Adrenal gland (tissue), 12 donors: ENCODE measurements around the gene MED12L. TPM values are rescaled to one million over a fixed set of nuclear protein-coding genes. Genes with fewer than 3 reads are reported as not detected.

Source experiments
- DNase-seq, 7 donors: peaks; one replicate each; pipeline ENCODE4 v3.0.0-alpha.2; 2019 to 2020
- H3K27ac ChIP-seq, 5 donors: fragments of 200-600 bp; sonication (generic) in 4 of 5; 1 replicate in 3 of 5; 2 replicates in 2 of 5; pipeline versions ENCODE4 v1.5.1 to v1.8.0; 2016 to 2020; ENCODE audit warnings: mild to moderate bottlenecking in 1 of 5
- H3K27me3 ChIP-seq: fragments of 200-600 bp; 2 replicates; pipeline ENCODE4 v1.8.0; 2021
- H3K36me3 ChIP-seq, 2 donors: fragments of 200-600 bp; replicated peaks in 1 of 2; 1 replicate in 1 of 2; 2 replicates in 1 of 2; pipeline versions ENCODE4 v1.5.1 to v1.8.0; 2018 to 2022
- H3K4me1 ChIP-seq, 2 donors: fragments of 200-600 bp; replicated peaks in 1 of 2; 1 replicate in 1 of 2; 2 replicates in 1 of 2; pipeline versions ENCODE4 v1.5.1 to v1.8.0; 2018 to 2021
- H3K4me3 ChIP-seq, 4 donors: fragments of 200-600 bp; sonication (generic) in 3 of 4; one replicate each; pipeline ENCODE4 v1.5.1; 2016 to 2018
- H3K9me3 ChIP-seq, 3 donors: fragments of 200-600 bp; sonication (generic) in 1 of 3; replicated peaks in 1 of 3; 1 replicate in 2 of 3; 2 replicates in 1 of 3; pipeline versions ENCODE4 v1.5.1 to v1.8.0; 2016 to 2021
- POLR2A ChIP-seq, 2 donors: fragments of 450-650 bp; IDR thresholded peaks; one replicate each; pipeline ENCODE4 v1.6.1; 2017; ENCODE audit warnings: antibody characterized with exemption in 2 of 2, mild to moderate bottlenecking in 2 of 2, moderate library complexity in 1 of 2
- WGBS, 4 donors: extraction: QIAGEN DNeasy Blood & Tissue Kit in 2 of 4; methylation state at CpG; one replicate each; pipeline versions ENCODE4 v1.1.5 to v1.1.7; 2013 to 2017; 5-methylcytosine and 5-hydroxymethylcytosine counted together
- intact Hi-C, 2 donors: fragments of 100-400 bp; cut with DNase I; formaldehyde crosslinking; loops; one replicate each; pipeline versions ENCODE4 v1.14.1 to v1.15.0; 2022 to 2023
- polyA plus RNA-seq, 3 donors: library from polyadenylated mRNA; stranded (reverse); fragments of 200-250 nt in 2 of 3; fragments of 350-450 nt in 1 of 3; fragmentation: Illumina TruSeq in 1 of 3; extraction: RNeasy Lipid Tissue Mini Kit (QIAGEN cat#74804) in 1 of 3; gene quantifications; one replicate each; pipeline ENCODE4 v1.2.3, GENCODE V29; 2013 to 2014
- total RNA-seq, 9 donors: library from RNA; depleted of rRNA in 4 of 9; stranded (reverse); fragments of >200 nt in 4 of 9; fragments of 120-200 nt in 1 of 9; fragmentation: NEBNext Ultra II Directional in 1 of 9; extraction: Animal tissue kit (Norgen Biotek cat#: 25700) in 1 of 9; gene quantifications; one replicate each; pipeline versions ENCODE4 v1.1.0 to v1.2.4, GENCODE V29; 2013 to 2023
- TF ChIP-seq, protein P1 (sequence below), 6 experiments: fragments of 450-650 bp in 4 of 6; fragments of 200-600 bp in 2 of 6; sonication (generic) in 1 of 6; IDR thresholded peaks; 1 replicate in 5 of 6; 2 replicates in 1 of 6; pipeline versions ENCODE4 v1.5.1 to v1.8.0; 2016 to 2021; ENCODE audit warnings: antibody characterized with exemption in 6 of 6, mild to moderate bottlenecking in 2 of 6, moderate library complexity in 1 of 6
- donor health status: healthy with polysubstance abuse.
- donor health status: Bipolar disorder and iron deficiency.
- donor health status: DM: yes; HTN: yes; CAD: no.
- donor health status: DM: no; HTN: no; CAD: no.
- donor health status: DM: no; HTN: no; CAD: no.
- donor health status: DM: yes; HTN: yes; CAD: no.

The MED12L gene
- total and polyA plus RNA-seq, 12 donors, result 0.77 to 25.0 (median 6.3) TPM

GRCh38 chr3:151210676-151211381 is 125.4 kb downstream of the MED12L start:
- TF ChIP-seq, protein P1, sequence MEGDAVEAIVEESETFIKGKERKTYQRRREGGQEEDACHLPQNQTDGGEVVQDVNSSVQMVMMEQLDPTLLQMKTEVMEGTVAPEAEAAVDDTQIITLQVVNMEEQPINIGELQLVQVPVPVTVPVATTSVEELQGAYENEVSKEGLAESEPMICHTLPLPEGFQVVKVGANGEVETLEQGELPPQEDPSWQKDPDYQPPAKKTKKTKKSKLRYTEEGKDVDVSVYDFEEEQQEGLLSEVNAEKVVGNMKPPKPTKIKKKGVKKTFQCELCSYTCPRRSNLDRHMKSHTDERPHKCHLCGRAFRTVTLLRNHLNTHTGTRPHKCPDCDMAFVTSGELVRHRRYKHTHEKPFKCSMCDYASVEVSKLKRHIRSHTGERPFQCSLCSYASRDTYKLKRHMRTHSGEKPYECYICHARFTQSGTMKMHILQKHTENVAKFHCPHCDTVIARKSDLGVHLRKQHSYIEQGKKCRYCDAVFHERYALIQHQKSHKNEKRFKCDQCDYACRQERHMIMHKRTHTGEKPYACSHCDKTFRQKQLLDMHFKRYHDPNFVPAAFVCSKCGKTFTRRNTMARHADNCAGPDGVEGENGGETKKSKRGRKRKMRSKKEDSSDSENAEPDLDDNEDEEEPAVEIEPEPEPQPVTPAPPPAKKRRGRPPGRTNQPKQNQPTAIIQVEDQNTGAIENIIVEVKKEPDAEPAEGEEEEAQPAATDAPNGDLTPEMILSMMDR (IDR thresholded peaks at IDR 0.05), result peak in 1 of 6 experiments; percentile 21
- TF ChIP-seq POLR2A (IDR thresholded peaks at IDR 0.05), result no peak
- Histone ChIP-seq H3K36me3 (no peaks in the 10 kb centered on the region), H3K27ac (no peak overlapping the region), H3K4me3 (no peak overlapping the region), H3K4me1 (peaks cover 0 to 6% of the 10 kb centered on the region in 2 donors), H3K27me3 (no peaks in the 10 kb centered on the region), H3K9me3 (no peaks in the 10 kb centered on the region)
- WGBS, 4 donors, result 59 to 74% (median 68%) methylated on average over 4 of the region's 4 CpGs
- DNase-seq, result no peak
- intact Hi-C loops, result no loop called here

- Histone ChIP-seq H3K27me3 (no peaks in the 10 kb centered on the region), H3K36me3 (no peaks in the 10 kb centered on the region), H3K4me1 (peaks cover 2 to 29% of the 10 kb centered on the region in 2 donors), H3K9me3 (no peaks in the 10 kb centered on the region), H3K27ac (no peak overlapping the region), H3K4me3 (no peak overlapping the region)
- TF ChIP-seq, protein P1 (IDR thresholded peaks at IDR 0.05), result no peak
- TF ChIP-seq POLR2A (IDR thresholded peaks at IDR 0.05), result no peak
- intact Hi-C loops, result no loop called here
- DNase-seq, result no peak
- WGBS, 4 donors, result 71 to 79% (median 78%) methylated on average over 4 of the region's 4 CpGs
These were observed 127.7 kb downstream of the MED12L start for GRCh38 chr3:151213151-151213550.

DNA sequence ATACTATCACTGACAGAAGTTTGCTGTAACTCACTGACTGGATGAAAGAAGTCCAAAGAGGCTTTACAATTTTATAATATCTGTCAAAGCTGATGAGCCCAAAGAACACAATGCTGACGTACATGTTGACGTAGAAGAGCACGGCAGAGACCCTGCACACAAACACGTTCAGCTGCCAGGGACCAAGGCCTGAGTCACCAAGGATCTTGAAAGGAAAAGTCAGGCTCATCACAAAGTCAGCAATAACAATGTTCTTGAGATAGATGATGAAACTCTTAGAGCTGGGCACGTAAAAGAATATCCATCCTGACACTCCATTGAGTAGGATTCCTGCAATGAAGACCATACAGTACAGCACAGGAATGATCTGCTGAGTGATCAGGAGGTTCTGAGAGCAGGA is 128.4 kb downstream of the MED12L start:
- H3K36me3 ChIP-seq, result no peaks in the 10 kb centered on the region
- DNase-seq, result no peak
- H3K4me3 ChIP-seq, result no peak overlapping the region
- peaks cover 9 to 34% of the 10 kb centered on the region in 2 donors for H3K4me1 ChIP-seq
- no peaks in the 10 kb centered on the region for H3K27me3 ChIP-seq
- no peak for TF ChIP-seq POLR2A (IDR thresholded peaks at IDR 0.05)
- TF ChIP-seq, protein P1 (IDR thresholded peaks at IDR 0.05), result no peak
- intact Hi-C loops, result no loop called here
- 86 to 93% (median 90%) methylated on average over 5 of the region's 5 CpGs for WGBS, 4 donors
- H3K9me3 ChIP-seq, result no peaks in the 10 kb centered on the region
- no peak overlapping the region for H3K27ac ChIP-seq

- intact Hi-C loops, result no loop called here
These were observed 129.0 kb downstream of the MED12L start for GRCh38 chr3:151214459-151214858.

More at GRCh38 chr3:151214459-151214858, 129.0 kb downstream of the MED12L start:
- TF ChIP-seq, protein P1 (IDR thresholded peaks at IDR 0.05), result no peak
- TF ChIP-seq POLR2A (IDR thresholded peaks at IDR 0.05), result no peak
- DNase-seq, result no peak
- Histone ChIP-seq H3K36me3 (no peaks in the 10 kb centered on the region), H3K27ac (no peak overlapping the region), H3K27me3 (no peaks in the 10 kb centered on the region), H3K4me1 (peaks cover 14 to 40% of the 10 kb centered on the region in 2 donors), H3K9me3 (no peaks in the 10 kb centered on the region), H3K4me3 (no peak overlapping the region)
- WGBS, 4 donors, result 79 to 88% (median 84%) methylated on average over 1 of the region's 1 CpG
